B cell (primary cell): ENCODE results near the gene SHC3. TPM values are rescaled to one million over a fixed set of nuclear protein-coding genes. Genes with fewer than 3 reads are reported as not detected.

Experiments
- ATAC-seq: fragments of 200-7000 bp; cut with Tn5 transposase; one replicate; pipeline ENCODE4 v1.10.0; 2021; ENCODE audit warnings: low read depth, mild to moderate bottlenecking, moderate number of reproducible peaks, moderate library complexity
- CTCF ChIA-PET: fragments of 350-600 bp; sonication (Branson Sonifier 250); formaldehyde crosslinking; loops from one replicate; lab custom pipeline; 2021; ENCODE audit warnings: antibody characterized with exemption, inconsistent platforms; lab: Charles Lee
- POLR2A ChIA-PET: fragments of 350-600 bp; sonication (Branson Sonifier 250); formaldehyde crosslinking; loops from one replicate; lab custom pipeline; 2021; ENCODE audit warnings: antibody characterized with exemption; lab: Charles Lee
- DNase-seq: peaks from one replicate; pipeline ENCODE4 v3.0.0; 2013
- H2AFZ ChIP-seq: 2 replicates; pipeline ENCODE4 v1.6.1; 2012; ENCODE audit warnings: mild to moderate bottlenecking, low read depth, low read length; ENCODE audit not compliant: insufficient read depth, poor library complexity, severe bottlenecking
- H3K27ac ChIP-seq, 2 donors: 1 replicate in 1 of 2; 2 replicates in 1 of 2; pipeline ENCODE4 v1.5.1; 2012 to 2013; ENCODE audit warnings: low read length in 2 of 2, mild to moderate bottlenecking in 2 of 2, moderate library complexity in 1 of 2
- H3K27me3 ChIP-seq, 4 experiments: fragments of 200-600 bp in 1 of 4; sonication (generic) in 1 of 4; replicated peaks in 1 of 4; 1 replicate in 2 of 4; 2 replicates in 2 of 4; pipeline versions ENCODE4 v1.6.1 to v1.7.0; 2013 to 2016; ENCODE audit warnings: low read length in 3 of 4, mild to moderate bottlenecking in 2 of 4, mixed read lengths in 1 of 4, moderate library complexity in 1 of 4; ENCODE audit not compliant: insufficient read depth in 4 of 4, control insufficient read depth in 3 of 4; ENCODE audit errors: control extremely low read depth in 1 of 4
- H3K36me3 ChIP-seq, 2 experiments: replicated peaks in 1 of 2; 1 replicate in 1 of 2; 2 replicates in 1 of 2; pipeline versions ENCODE4 v1.6.1 to v1.7.1; 2013; ENCODE audit warnings: low read length in 1 of 2; ENCODE audit not compliant: insufficient read depth in 2 of 2, control insufficient read depth in 1 of 2; ENCODE audit errors: control extremely low read depth in 1 of 2, extremely low read depth in 1 of 2
- H3K4me1 ChIP-seq, 2 donors: fragments of 200-600 bp in 1 of 2; sonication (generic) in 1 of 2; 1 replicate in 1 of 2; 2 replicates in 1 of 2; pipeline versions ENCODE4 v1.5.1 to v1.6.1; 2013 to 2017; ENCODE audit warnings: low read length in 2 of 2; ENCODE audit not compliant: control insufficient read depth in 2 of 2, insufficient read depth in 2 of 2
- H3K4me2 ChIP-seq: replicated peaks from 2 replicates; pipeline ENCODE3; 2012; ENCODE audit warnings: mild to moderate bottlenecking, low read depth, low read length; ENCODE audit not compliant: poor library complexity, severe bottlenecking
- H3K4me3 ChIP-seq, 5 experiments: fragments of 200-600 bp in 1 of 5; sonication (generic) in 1 of 5; 1 replicate in 3 of 5; 2 replicates in 2 of 5; pipeline versions ENCODE4 v1.5.1 to v1.7.0; 2011 to 2016; ENCODE audit warnings: low read length in 4 of 5, mild to moderate bottlenecking in 4 of 5, low read depth in 2 of 5, control low read depth in 1 of 5, moderate library complexity in 1 of 5; ENCODE audit not compliant: insufficient read depth in 1 of 5; ENCODE audit errors: control extremely low read depth in 1 of 5, extremely low read depth in 1 of 5
- H3K79me2 ChIP-seq: fragments of 200-600 bp; sonication (generic); one replicate; pipeline ENCODE4 v1.6.0; 2016; ENCODE audit warnings: low read length; ENCODE audit not compliant: control insufficient read depth, insufficient read depth
- H3K9ac ChIP-seq: fragments of 200-600 bp; sonication (generic); 2 replicates; pipeline ENCODE4 v1.6.1; 2017; ENCODE audit warnings: mild to moderate bottlenecking, low read length, moderate library complexity
- H3K9me3 ChIP-seq, 3 donors: one replicate each; pipeline versions ENCODE4 v1.6.1 to v1.7.1; 2013; ENCODE audit warnings: low read length in 2 of 3; ENCODE audit not compliant: control insufficient read depth in 2 of 3, insufficient read depth in 1 of 3; ENCODE audit errors: control extremely low read depth in 1 of 3
- H4K20me1 ChIP-seq: 2 replicates; pipeline ENCODE4 v1.6.0; 2012; ENCODE audit warnings: mild to moderate bottlenecking, low read length; ENCODE audit not compliant: insufficient read depth, control insufficient read depth, poor library complexity, severe bottlenecking
- H3K27ac Mint-ChIP-seq: one replicate; pipeline ENCODE4 v1.8.0; 2021; ENCODE audit warnings: mixed read lengths
- H3K27me3 Mint-ChIP-seq: one replicate; pipeline ENCODE4 v1.8.0; 2021; ENCODE audit warnings: mixed read lengths
- H3K4me1 Mint-ChIP-seq: one replicate; pipeline ENCODE4 v1.8.0; 2021; ENCODE audit warnings: mixed read lengths
- H3K4me3 Mint-ChIP-seq: one replicate; pipeline ENCODE4 v1.8.0; 2021; ENCODE audit warnings: mixed read lengths
- H3K9me3 Mint-ChIP-seq: one replicate; pipeline ENCODE4 v1.8.0; 2022; ENCODE audit warnings: mixed read lengths; ENCODE audit not compliant: insufficient read depth
- EZH2 ChIP-seq: IDR thresholded peaks from 2 replicates; pipeline ENCODE4 v1.6.1; 2012; ENCODE audit warnings: borderline replicate concordance, low read depth, mild to moderate bottlenecking, moderate library complexity, low read length; ENCODE audit not compliant: insufficient read depth, poor library complexity, severe bottlenecking
- WGBS: methylation state at CpG from one replicate; pipeline ENCODE4 v1.1.5; 2013; ENCODE audit warnings: missing lambda C conversion rate; ENCODE audit not compliant: insufficient coverage; 5-methylcytosine and 5-hydroxymethylcytosine counted together
- intact Hi-C: fragments of 100-400 bp; cut with micrococcal nuclease; formaldehyde crosslinking; loops from one replicate; pipeline ENCODE4 v1.10.0; 2022
- polyA plus RNA-seq: library from polyadenylated mRNA; depleted of rRNA; stranded (reverse); fragments of >200 nt; gene quantifications from 2 replicates; pipeline ENCODE4 v1.2.3, GENCODE V29; 2012
- total RNA-seq, 2 donors: library from RNA; stranded (reverse); fragments of 120-200 nt in 1 of 2; gene quantifications; 1 replicate in 1 of 2; 2 replicates in 1 of 2; pipeline versions ENCODE4 v1.2.3 to v1.2.4, GENCODE V29; 2013 to 2022
- TF ChIP-seq, protein P1 (sequence below): fragments of 200-600 bp; IDR thresholded peaks from one replicate; pipeline ENCODE4 v1.8.0; 2022; ENCODE audit warnings: antibody characterized with exemption, mild to moderate bottlenecking

The SHC3 gene
- total and polyA plus RNA-seq, 2 donors (not counting 1 experiment from before 2014, with no cell fraction given) = 0.03 TPM; not detected in 1

DNA sequence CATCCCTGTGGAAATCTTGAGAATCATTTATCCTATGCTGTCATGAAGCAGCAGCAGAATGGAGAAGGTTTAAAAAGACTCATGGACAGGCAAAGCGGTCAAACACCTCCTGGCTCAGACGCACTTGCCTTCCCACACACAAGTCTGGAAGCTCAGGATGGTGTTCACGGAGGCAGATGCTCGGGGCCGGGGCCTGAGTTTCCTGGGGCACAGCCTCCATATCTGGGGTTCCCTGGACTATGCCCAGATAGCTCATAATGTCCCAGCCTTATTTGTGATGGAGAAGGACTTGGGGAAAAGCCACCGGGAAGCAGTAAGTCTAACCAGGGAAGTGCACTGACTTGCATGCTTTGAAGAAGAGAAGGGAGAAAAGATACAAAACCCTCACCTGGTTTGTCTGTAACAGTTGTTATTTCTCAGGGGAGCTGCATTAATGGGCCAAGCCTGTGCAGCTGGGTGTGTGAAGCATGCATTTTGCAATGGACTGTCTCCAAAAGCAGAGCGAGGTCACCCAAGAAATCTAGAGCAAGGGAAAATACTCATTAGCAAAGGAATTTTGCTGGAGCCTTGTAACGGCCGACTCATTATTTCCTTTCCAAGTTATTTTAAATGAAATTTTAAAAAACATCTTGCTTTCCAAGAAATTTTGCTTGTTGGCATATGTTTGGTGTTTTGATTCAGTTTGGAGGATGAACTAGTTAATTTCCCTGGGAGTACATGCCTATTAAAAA, 184.0 kb downstream of the SHC3 start:
- WGBS = 100% methylated on average over 3 of the region's 9 CpGs
- Mint-ChIP-seq H3K9me3 (no peaks in the 10 kb centered on the region), H3K27me3 (peaks cover 39% of the 10 kb centered on the region), H3K4me3 (no peak overlapping the region), H3K4me1 (peaks cover 8% of the 10 kb centered on the region), H3K27ac (no peak overlapping the region)
- no peak overlapping the region for H2AFZ ChIP-seq
- ChIA-PET CTCF (no interaction called here), POLR2A (no interaction called here)
- peaks cover 9 to 12% of the 10 kb centered on the region in 2 donors for H3K4me1 ChIP-seq
- H3K9me3 ChIP-seq = no peaks in the 10 kb centered on the region
- intact Hi-C loops = no loop called here
- H3K79me2 ChIP-seq = no peaks in the 10 kb centered on the region
- no peaks in the 10 kb centered on the region for H3K36me3 ChIP-seq
- TF ChIP-seq, protein P1, sequence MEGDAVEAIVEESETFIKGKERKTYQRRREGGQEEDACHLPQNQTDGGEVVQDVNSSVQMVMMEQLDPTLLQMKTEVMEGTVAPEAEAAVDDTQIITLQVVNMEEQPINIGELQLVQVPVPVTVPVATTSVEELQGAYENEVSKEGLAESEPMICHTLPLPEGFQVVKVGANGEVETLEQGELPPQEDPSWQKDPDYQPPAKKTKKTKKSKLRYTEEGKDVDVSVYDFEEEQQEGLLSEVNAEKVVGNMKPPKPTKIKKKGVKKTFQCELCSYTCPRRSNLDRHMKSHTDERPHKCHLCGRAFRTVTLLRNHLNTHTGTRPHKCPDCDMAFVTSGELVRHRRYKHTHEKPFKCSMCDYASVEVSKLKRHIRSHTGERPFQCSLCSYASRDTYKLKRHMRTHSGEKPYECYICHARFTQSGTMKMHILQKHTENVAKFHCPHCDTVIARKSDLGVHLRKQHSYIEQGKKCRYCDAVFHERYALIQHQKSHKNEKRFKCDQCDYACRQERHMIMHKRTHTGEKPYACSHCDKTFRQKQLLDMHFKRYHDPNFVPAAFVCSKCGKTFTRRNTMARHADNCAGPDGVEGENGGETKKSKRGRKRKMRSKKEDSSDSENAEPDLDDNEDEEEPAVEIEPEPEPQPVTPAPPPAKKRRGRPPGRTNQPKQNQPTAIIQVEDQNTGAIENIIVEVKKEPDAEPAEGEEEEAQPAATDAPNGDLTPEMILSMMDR = no peak
- no peak for TF ChIP-seq EZH2
- ATAC-seq (no peak), DNase-seq (no peak)
- H3K27me3 ChIP-seq = peaks cover 0 to 41% (median 19%) of the 10 kb centered on the region in 4 experiments
- no peak overlapping the region for H3K27ac ChIP-seq
- no peak overlapping the region for H3K4me3 ChIP-seq
- no peak overlapping the region for H3K4me2 ChIP-seq
- H3K9ac ChIP-seq = no peak overlapping the region
- no peaks in the 10 kb centered on the region for H4K20me1 ChIP-seq

DNA sequence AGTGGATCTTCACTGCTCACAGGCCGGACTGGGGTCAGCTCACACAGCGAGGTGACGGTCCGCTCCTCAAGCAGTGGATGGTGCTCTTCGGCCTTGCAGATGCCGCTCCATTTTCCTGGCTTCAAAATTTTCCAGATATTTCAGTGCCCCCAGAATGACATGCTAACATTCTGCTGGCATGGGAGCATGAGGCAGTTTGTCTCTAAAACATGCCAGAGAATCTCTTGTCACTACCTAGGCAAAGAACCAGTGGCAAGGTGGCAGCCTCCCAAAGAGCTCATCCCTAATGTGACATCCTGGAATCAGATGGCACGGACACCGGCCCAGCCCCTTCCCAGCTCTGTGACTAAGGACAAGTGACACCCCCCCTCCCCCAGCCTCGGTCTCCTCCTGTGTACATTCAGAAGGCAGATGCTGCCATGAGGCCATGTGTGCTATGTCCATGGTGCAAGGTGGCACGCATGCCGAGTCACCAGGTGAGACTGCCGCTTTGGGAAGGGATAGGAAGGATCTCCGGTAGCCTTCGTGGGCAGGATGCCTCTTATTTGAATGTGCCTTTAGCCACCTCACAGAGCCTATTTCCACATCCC, 184.7 kb downstream of the SHC3 start:
- no peak for TF ChIP-seq EZH2
- TF ChIP-seq, protein P1 = no peak
- Histone ChIP-seq H3K9ac (no peak overlapping the region), H3K36me3 (no peaks in the 10 kb centered on the region), H3K27me3 (peaks cover 0 to 42% (median 19%) of the 10 kb centered on the region in 4 experiments), H2AFZ (no peak overlapping the region), H3K4me2 (no peak overlapping the region), H3K27ac (no peak overlapping the region), H3K9me3 (no peaks in the 10 kb centered on the region), H3K4me3 (no peak overlapping the region), H3K79me2 (no peaks in the 10 kb centered on the region), H3K4me1 (peaks cover 15 to 19% of the 10 kb centered on the region in 2 donors), H4K20me1 (no peaks in the 10 kb centered on the region)
- H3K9me3 Mint-ChIP-seq = no peaks in the 10 kb centered on the region
- POLR2A ChIA-PET = no interaction called here
- DNase-seq (no peak), ATAC-seq (no peak)
- 99% methylated on average over 7 of the region's 14 CpGs for WGBS
- H3K4me1 Mint-ChIP-seq = peaks cover 14% of the 10 kb centered on the region
- no peak overlapping the region for H3K4me3 Mint-ChIP-seq
- CTCF ChIA-PET = no interaction called here
- H3K27me3 Mint-ChIP-seq = peaks cover 46% of the 10 kb centered on the region
- no peak overlapping the region for H3K27ac Mint-ChIP-seq
- intact Hi-C loops = no loop called here
